ELF-1 (cell line): ENCODE data around the gene PROC.
"Not testable (repeated sequence)": the region's sequence is repeated elsewhere in the genome, so short reads cannot be mapped to it uniquely, and the experiment has no call there.

Experiments used
- DNase-seq: peaks from one replicate; pipeline ENCODE4 v3.0.0-alpha.2; 2016; ENCODE audit warnings: low read depth, low spot score

PROC gene

DNA sequence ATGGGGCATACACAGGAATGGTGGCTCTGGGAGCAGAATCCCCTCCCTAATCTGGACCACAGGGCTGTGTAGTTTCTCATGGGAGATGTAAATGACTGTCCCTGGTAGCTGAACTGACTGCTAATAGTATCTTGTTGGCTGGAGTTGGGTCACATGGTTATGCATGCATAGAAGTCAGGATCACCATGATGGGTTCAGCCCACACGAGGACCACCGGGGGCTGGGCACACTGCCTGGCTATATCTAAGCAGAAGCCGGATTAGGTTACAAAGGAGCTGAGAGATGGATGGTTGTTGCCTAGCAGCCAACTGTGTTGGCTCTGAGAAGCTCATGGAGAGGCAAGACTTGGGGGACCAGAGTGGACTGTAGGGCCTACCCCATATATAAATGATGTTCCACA, 23.7 kb upstream of the PROC start:
- DNase-seq, result no peak

DNA sequence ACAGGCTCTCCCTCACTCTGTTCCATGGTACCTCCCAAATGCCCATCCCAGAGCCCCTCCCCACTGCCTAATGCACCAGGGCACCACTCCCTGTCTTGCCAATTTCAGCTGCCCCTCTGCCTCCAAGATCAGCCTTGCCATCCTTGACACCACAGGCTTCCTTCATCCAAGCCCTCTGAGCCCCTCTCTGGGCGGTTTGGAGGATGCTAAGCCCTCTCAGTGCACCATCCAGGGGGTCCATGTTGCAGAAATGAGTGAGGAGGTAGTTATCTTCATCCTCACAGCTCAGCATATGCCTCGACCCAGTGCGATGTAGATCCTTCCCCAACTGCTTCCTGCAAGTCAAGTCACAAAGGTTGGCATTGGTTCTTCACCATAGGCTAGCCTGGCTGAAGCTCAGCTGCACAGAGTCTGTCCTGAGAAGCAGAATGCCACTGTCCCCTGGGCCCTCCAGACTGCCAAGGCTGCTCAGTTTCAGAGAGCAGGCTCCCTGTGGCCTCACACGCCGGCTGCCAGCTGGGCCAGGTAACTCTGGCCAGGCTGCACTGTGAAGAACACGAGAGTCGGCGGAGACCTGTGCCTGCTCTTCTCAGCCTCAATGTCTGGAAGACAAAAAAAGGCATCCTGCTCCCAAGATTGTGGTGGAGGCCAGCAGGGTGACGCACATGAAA, 20.5 kb upstream of the PROC start:
- DNase-seq, result no peak

DNA sequence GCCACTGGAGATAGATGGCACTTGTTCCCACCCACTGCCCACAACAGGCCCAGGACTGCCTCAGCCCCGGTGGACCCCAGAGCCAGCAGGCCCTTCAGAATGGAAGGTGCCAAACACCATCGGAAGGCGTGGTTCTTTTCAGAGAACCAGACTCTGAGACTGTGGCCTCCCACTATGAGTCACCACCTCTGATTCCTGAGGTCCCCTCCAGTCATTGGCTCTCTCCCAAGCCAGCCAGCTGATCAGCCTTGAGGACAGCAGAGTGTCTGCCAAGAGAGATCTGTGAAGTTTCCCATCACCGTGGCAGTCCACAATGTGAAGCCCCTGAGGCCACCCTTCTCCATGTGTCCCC, 20.0 kb upstream of the PROC start:
- peak; percentile 78 for DNase-seq

DNA sequence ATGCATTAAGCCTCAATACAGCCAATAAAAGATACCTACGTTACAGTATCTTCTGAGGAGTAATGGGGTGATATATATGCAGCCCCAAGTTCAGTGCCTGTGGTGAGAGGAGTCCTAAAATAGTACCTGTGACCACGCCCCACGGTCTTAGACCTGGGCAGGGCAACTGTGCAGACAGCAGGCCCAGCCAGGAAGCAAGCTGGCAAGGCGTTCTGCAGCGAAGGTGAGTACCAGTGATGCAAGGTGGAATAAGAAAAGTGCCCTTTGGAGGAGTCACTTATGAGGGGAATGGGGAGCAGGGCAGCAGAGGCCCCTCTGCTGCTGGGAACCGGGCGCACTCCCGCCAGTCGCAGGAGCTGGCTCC, 17.7 kb upstream of the PROC start:
- no peak for DNase-seq

DNA sequence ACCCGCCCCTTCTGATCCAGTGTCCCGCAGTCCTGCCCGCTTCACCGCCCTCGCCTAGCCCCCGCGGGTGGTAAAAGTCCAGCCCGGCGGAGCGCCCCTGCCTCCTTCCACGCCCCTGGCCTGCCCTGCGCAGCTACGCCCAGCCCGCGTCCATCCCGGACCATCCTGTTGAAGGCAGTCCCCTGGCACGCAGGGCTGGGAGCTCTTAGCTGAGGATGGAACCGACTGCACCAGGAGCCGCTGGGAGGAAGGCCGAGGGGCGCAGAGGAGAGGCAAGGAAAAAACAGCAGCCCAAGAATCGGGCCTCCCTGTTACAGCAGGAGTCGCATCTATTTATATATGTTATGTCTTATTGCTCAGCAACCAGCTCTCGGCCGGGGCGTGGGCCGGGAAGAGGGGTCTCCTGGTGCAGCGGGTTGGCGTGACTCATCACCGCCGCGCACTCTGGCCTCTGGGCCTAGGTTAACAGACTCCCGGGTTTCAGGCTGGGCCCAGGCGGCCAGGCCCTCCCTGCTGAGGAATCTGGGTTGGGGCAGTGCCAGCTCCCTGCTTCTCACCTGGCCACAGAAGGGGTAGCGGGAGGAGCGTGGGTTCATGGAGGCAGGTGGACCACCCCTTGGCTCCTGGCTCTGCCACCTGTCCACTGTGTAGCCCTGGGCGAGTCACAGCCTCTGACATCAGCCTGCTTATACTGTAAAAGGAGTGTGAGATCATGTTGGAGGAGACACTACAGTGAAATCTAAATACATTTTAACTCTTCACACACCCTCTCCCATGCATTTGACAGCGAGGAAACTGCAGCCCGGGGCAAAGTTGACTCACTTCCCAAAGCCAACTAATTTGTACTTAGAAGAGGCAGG, 17.1 kb upstream of the PROC start:
- peak; percentile 79 for DNase-seq

DNA sequence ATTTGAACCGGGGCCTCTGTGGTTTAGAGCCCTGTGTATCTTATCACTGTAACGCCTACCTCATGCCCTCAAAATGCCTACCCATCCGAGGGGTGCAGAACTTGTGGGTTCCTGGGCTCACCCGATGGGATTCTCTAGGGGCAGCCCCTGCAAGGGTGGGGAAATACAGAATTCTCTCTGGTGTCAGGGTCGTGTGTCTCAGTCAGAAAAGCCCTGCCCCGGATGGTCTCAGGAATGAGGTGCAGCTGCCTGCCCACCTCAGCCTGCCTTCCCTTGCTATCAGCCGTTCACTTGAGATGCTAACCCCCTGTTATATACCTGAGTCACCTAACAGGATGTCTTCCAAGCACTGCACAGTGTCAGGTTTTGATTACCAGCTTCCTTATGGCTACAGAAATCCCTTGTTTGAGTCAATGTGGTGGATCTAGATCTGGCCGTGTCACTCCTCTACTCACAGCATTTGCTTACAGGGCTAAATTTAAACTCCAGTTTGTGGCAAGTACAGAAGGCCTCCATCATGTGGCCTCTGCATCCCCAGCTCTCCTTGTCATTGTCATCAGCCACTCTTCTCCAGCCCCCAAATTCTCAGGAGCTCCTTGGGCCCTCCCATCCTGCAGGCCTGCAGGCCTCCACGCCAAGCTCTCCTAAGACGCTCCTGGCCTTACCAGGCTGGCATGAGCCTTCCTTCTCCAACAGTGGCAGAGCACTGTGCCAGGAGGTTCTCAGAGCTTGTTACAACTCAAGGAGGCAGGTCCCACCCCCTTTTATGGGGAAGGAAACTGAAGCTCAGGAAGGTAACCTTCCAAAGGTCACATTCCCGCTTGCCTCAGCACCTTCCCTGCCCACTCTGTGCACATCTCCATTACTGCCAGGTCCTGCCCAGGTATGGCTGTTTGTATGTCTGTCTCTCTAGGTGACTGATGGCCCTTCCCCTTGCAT, 16.2 kb upstream of the PROC start:
- DNase-seq, result no peak

DNA sequence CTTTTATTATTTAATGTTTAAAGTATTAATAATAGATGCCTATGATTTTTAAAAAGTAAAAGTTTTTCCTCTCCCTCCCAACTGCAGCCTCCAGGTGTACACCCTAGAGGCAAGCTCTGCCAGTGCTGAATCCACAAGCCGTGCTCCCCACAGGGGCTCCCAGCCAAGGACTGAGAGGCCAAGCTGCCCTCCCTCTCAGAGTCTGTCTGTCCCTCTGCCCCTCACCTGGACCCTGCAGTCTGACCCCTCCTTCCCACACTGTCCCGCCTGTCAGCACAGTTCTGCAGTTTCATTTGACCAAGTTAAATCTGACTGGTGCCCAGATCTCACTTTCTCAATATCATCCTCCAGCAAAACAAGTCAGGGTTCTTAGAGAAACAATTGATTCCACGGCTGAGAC, 14.8 kb upstream of the PROC start:
- DNase-seq, result no peak

DNA sequence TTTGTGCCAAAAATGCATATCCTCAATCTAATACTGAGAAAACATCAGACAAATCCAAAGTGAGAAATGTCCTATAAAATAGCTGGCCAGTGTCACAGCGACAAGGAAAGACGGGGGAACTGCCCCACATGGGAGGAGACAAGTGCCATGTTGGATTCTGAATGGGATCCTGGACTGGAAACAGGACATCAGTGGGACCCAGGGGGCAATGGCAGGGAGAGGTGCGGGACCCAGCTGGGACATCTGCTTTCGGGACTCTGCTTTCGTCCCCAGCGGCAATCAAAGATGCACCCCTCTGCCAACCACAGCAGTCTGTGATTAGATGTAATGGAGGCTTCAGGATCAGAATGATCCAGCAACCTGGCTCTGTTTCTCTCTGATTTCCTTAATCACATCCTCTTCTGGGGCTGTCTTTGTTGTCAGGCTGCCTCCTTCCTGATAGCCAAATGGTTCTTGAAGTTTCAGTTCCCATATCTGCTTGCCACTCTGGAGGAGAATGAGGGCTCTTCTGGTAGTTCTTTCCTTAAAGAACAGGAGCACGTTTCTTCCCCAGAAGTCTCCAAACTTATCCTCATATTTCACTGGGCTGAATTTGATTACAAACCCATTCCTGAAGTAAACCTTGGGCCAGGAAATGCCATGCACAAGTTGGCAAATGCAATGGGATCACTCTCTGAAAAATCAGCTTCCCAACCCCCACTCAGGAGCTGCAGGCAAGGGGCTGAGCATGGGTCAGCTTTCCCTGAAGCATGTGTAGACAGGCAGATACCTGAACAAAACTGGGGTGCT, 13.6 kb upstream of the PROC start:
- no peak for DNase-seq

DNA sequence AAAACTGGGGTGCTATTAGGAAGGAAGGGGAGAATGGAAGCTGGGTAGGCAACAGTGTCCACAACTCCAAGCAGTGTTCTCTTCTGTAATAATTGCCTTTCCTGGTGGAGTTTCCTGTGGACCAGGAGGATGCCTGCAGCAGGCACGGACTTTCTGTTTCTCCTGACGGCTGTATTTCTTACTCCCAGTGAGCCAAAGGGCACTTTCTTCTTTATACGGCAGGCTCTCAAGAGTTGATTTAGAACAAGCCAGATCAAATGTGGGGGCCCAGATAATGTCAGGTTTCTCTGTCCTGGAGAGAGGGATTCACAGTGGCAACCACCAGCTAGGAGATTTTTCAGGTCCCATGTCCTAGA, 13.0 kb upstream of the PROC start:
- DNase-seq, result no peak

DNA sequence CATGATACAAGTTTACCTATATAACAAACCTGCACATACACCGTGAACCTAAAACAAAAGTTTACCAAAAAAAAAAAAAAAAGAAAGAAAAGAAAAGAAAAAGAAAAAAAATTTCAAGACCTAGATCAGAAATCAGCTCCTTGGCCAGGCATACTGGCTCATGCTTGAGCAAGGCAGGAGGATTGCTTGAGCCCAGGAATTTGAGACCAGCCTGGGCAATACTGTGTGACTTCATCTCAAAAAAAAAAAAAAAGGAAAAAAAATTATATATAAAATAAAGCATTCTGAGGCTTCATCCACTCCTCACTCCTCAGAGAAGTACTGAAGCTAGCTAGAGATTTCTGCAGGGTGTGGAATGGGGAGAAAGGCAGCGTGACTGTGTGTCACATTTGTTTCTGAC, 11.8 kb upstream of the PROC start:
- no peak for DNase-seq

DNA sequence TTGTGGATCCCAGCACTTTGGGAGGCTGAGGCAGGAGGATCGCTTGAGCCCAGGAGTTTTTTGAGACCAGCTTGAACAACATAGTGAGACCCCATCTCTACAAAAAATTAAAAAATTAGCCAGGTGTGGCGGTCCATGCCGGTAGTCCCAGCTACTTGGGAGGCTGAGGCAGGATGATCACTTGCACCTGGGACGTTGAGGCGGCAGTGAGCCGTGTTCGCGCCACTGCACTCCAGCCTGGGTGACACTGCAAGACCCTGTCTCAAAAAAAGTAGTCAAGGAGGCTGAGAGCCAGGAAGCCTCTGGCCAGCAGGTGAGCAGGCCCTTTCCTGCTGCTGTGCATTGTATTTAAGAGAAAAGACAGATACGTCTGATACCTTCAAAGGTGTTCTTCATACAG, 11.1 kb upstream of the PROC start:
- DNase-seq, result no peak

DNA sequence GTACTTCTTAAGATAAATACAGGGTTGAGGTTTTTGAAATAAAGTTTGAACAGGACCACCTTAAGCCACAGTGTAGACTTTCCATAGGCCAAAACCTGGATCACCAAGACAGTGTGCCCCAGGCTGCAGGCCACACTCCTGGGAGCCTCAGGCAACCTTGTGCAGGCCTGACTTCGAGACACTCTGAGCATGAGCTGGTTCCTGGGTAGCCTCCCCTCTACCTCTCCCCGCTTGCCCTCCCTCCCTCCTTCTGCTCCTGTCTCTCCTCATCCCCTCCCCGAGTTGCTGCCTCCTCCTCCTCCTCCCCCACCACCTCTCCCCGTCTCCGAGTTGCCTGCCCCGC, 10.6 kb upstream of the PROC start:
- DNase-seq, result no peak

DNA sequence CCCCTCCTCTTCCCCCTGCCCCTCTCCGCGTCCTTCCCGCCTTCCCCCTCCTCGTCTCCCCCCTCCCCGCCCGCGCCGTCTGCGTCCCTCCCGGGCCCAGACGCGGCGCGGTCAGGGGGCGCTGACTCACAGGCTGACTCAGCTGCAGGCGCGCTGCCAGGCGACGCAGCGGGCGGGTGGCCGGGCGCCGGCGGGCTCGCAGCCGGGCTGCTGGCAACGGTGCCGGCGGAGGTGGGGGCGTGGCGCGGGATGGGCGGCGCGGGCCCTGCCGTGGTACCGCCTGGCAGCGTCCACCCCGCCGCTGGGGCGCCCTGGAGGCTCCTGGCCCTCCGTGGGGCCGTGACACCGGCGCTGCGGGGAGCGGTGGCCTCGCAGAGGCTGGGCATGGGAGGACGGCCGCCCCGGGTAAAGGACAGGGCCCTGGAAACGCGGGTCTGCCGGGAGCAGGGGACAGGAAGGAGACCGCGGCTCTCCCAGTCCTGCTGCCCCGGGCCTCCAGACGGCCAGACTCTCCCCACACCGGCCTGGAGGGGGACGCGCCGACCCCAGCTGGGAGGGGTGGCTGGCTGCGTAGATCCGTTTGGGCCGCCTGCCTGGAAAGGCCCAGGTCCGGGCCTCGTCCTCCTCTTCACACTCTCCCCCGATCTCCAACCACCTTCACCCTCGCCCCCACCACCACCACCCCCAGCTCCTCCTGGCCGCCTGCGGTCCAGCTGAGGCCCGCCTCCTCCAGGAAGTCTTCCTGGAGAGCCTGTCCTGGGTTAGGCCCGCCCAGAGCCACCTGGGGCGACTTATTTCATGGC, 10.0 kb upstream of the PROC start:
- peak; percentile 90 for DNase-seq

DNA sequence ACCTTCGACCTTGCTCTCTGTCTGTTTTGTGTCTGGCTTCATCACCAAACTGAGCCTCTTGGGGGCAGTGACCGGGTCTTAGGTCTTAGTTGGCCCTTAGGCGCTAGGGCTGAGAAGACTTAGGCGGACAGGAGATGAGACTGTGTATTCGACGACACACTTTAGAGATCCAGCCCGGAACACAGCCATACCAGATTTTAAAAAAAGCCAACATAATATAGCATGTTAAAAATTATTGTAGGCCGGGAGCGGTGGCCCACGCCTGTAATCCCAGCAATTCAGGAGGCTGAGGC, 9.5 kb upstream of the PROC start:
- no peak for DNase-seq

DNA sequence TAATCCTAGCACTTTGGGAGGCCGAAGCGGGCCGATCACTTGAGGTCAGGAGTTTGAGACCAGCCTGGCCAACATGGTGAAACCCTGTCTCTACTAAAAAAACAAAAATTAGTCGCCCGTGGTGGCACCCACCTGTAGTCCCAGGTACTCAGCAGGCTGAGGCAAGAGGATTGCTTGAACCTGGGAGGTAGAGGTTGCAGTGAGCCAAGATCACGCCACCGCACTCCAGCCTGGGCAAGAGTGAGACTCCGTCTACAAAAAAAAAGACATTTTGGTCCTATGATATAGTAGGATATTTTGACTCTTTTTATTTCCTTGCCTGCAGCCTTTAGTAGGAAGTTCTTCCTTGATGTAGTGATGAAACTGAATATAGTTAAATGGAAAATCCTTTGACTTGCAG, 8.5 kb upstream of the PROC start:
- DNase-seq, result not testable (repeated sequence)

DNA sequence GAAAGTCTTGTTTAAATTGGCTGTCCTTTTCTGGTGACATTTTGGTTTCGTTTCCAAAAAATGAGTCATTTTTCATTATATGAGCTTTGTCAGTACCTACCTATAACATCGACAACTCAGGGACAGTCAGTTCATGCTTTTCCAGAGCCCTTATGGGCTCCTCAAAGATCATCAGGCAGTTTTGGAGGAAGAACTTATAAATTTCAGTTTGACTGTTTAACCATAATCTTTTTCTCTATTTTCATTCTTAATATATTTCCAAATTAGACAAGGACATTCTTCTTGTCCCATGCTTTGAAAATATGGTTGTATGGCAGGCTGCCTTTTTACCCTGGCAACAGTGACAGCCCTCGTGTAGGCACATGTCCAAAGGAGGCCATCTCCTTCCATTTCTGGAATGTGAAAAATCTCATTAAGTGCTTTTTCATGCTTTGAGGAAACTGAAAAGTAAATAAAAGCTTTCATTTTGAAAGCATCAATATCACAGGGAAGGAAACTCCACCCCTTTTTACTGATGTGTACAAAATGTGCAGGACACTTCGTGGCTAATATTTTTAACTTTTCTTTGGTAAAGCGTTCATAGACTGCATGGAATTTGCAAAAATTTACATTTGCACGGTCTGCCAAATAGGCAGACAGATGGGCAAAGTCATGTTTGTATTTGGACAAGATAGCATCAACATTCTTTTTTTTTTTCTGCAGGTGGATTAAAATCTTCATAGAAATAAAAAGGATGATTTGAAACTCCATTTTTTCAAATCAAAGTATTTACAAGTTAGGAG, 7.2 kb upstream of the PROC start:
- DNase-seq, result no peak

DNA sequence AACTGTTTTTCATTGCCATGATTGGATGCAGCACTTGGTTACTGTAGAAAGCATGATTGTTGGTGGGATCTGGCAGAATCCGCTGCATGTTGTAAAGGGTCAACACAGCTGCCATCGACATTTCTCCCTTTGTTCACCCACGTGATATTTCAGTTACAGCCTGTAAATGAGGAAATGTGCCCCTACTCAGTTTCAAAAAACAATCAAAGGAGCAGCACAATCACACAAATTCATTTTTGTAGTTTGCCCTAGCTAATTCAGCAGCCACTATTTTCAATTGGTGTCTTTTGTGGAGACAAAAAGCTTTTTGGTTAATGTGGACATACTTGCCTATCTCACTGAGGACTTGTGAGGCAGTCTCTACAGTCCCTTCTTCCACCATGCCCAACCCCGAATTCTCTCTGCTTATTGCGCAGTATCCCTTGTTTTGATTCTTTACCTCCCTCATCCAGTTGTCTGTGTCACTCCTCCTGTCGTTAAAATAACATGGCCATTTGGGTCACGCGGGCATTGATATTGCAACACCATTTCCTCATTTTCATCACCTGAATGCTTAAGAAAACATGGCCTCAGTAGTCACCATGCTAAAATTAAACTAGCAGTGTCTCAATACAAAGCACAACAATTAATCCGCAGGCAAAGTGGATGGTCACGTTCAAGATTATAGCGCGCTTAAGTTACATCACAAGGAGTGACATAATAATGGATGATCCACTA, 6.4 kb upstream of the PROC start:
- no peak for DNase-seq

DNA sequence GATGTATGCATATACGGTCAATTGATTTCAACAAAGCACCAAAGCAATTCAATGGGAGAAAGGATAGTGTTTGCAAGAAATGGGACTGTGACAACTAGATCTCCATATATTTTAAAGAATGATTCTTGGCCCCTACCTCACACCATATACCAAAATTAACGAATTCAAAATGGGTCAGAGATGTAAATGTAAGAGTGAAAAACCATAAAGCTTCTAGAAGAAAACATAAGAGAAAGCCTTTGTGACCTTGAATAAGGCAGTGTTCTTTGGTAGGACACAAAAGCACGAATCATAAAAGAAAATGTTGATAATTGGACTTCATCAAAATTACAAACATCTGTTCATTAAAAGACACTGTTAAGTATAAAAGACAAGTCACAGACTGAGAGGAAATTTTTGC, 5.0 kb upstream of the PROC start:
- DNase-seq, result no peak

DNA sequence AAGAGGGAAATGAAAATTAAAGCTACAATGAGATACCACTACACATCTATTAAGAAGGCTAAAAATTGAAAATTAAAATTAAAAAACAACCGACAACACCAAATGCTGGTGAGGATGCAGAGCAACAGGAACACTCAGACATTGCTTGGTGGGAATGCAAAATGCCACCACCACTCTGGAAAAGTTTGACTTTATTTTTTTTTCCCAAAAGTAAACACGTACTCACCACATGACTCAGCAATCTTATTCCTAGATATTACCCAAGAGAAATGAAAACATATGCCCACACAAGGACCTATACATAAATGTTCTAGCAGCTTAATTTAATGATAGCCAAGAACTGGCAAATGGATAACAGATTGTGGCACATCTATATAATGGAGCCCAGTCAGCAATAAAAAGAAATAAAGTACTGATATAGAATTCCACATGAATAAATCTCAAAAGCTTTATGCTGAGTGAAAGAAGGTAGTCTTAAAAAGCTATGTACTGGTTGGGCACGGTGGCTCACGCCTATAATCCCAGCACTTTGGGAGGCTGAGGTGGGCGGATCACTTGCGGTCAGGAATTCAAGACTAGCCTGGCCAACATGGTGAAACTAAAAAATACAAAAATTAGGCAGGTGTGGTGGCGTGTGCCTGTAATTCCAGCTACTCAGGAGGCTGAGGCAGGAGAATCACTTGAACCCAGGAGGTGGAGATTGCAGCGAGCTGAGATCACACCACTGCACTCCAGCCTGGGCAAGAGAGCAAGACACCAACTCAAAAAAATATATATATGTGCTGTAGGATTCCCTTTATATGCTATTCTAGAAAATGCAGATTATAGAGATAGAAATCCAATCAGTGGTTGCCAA, 4.2 kb upstream of the PROC start:
- DNase-seq, result no peak
